K562 (cell line): ENCODE measurements around the gene RFT1. TPM values are rescaled to one million over a fixed set of nuclear protein-coding genes. Genes with fewer than 3 reads are reported as not detected.

Source experiments
- ATAC-seq: fragments of 200-7000 bp; cut with Tn5 transposase; 3 replicates; pipeline ENCODE4 v1.9.1; 2020; ENCODE audit warnings: moderate library complexity
- BruUV-seq: library from RNA; stranded (reverse); fragments of 400-500 nt; replicated peaks from 2 replicates; lab custom pipeline; 2021; lab: Mats Ljungman, UMichigan
- CTCF ChIA-PET: fragments of 300-600 bp; formaldehyde crosslinking; extraction: SDS; loops from one replicate; lab custom pipeline; 2021; ENCODE audit warnings: low intra/inter-chr PET ratio; lab: Yijun Ruan, JAX
- POLR2A ChIA-PET: fragments of 300-600, 350-650 bp; sonication (Branson Sonifier 250); formaldehyde crosslinking; extraction: SDS; loops from one replicate; lab custom pipeline; 2021; ENCODE audit warnings: antibody characterized with exemption, inconsistent platforms; lab: Yijun Ruan, JAX
- DNase-seq, 4 experiments: peaks; one replicate each; pipeline versions ENCODE4 v3.0.0 to v3.0.0-alpha.2; 2011 to 2018; ENCODE audit warnings: low spot score in 3 of 4, mixed read lengths in 3 of 4; ENCODE audit errors: extremely low read depth in 1 of 4
- FAIRE-seq: peaks from 2 replicates; lab custom pipeline; 2011; peaks lifted over from hg19 to GRCh38; lab: Jason Lieb, UNC
- H2AFZ ChIP-seq: 2 replicates; pipeline ENCODE4 v1.6.0; 2011; ENCODE audit warnings: low read depth, low read length, control low read depth, inconsistent platforms
- H3K27ac ChIP-seq: fragments of 200-600 bp; 3 replicates; pipeline ENCODE4 v1.8.0; 2011; ENCODE audit warnings: low read depth, mild to moderate bottlenecking, control low read depth, inconsistent platforms, low read length, moderate library complexity, mixed read lengths; ENCODE audit errors: extremely low read depth
- H3K27me3 ChIP-seq, 2 experiments: fragments of 300-600 bp in 1 of 2; 2 replicates in 1 of 2; 3 replicates in 1 of 2; pipeline versions ENCODE4 v1.6.0 to v1.8.0; 2011; ENCODE audit warnings: inconsistent platforms in 2 of 2, low read length in 2 of 2, mild to moderate bottlenecking in 1 of 2, mixed read lengths in 1 of 2, moderate library complexity in 1 of 2; ENCODE audit not compliant: control insufficient read depth in 2 of 2, insufficient read depth in 2 of 2
- H3K36me3 ChIP-seq: fragments of 300-600 bp; 3 replicates; pipeline ENCODE4 v1.8.0; 2011; ENCODE audit warnings: mild to moderate bottlenecking, low read length, inconsistent platforms; ENCODE audit not compliant: control insufficient read depth, insufficient read depth
- H3K4me1 ChIP-seq, 2 experiments: fragments of 200-600 bp in 1 of 2; replicated peaks in 1 of 2; 2 replicates in 1 of 2; 3 replicates in 1 of 2; pipeline versions ENCODE4 v1.5.1 to v1.8.0; 2011; ENCODE audit warnings: inconsistent platforms in 2 of 2, low read length in 2 of 2, mild to moderate bottlenecking in 1 of 2, mixed read lengths in 1 of 2, moderate library complexity in 1 of 2; ENCODE audit not compliant: control insufficient read depth in 2 of 2, insufficient read depth in 2 of 2
- H3K4me2 ChIP-seq: 2 replicates; pipeline ENCODE4 v1.6.1; 2011; ENCODE audit warnings: low read length, control low read depth, inconsistent platforms, mixed read lengths; ENCODE audit not compliant: insufficient read depth
- H3K4me3 ChIP-seq: fragments of 200-600 bp; sonication (generic), shearing (Covaris generic); 2 replicates; pipeline ENCODE4 v1.5.1; 2016; ENCODE audit warnings: control low read depth, inconsistent platforms
- H3K79me2 ChIP-seq: fragments of 200-600 bp; 3 replicates; pipeline ENCODE4 v1.8.0; 2011; ENCODE audit warnings: low read length, inconsistent platforms; ENCODE audit not compliant: control insufficient read depth, insufficient read depth
- H3K9ac ChIP-seq, 2 experiments: 2 replicates each; pipeline versions ENCODE4 v1.6.0 to v1.6.1; 2011; ENCODE audit warnings: low read depth in 2 of 2, low read length in 2 of 2, control low read depth in 1 of 2, inconsistent platforms in 1 of 2, mild to moderate bottlenecking in 1 of 2, mixed read lengths in 1 of 2; ENCODE audit not compliant: insufficient read depth in 1 of 2
- H3K9me1 ChIP-seq: one replicate; pipeline ENCODE4 v1.6.0; 2011; ENCODE audit warnings: inconsistent platforms, mild to moderate bottlenecking, low read length, moderate library complexity; ENCODE audit not compliant: control insufficient read depth, insufficient read depth
- H3K9me3 ChIP-seq: replicated peaks from 2 replicates; pipeline ENCODE4 v1.5.1; 2011; ENCODE audit warnings: low read depth, low read length, inconsistent platforms; ENCODE audit not compliant: control insufficient read depth, insufficient read depth
- H4K20me1 ChIP-seq: replicated peaks from 2 replicates; pipeline ENCODE4 v1.6.1; 2011; ENCODE audit warnings: low read length, inconsistent platforms, mixed read lengths; ENCODE audit not compliant: control insufficient read depth, insufficient read depth
- ARID1B ChIP-seq: fragments of 450-650 bp; IDR thresholded peaks from 2 replicates; pipeline ENCODE4 v1.6.1; 2016; ENCODE audit warnings: antibody characterized with exemption, mild to moderate bottlenecking, inconsistent platforms
- FOXP1 ChIP-seq: sonication (generic); formaldehyde crosslinking; IDR thresholded peaks from 2 replicates; pipeline ENCODE4 v1.8.0; 2022; ENCODE audit warnings: mild to moderate bottlenecking, missing genetic modification reagents
- MGA ChIP-seq: fragments of 450-650 bp; IDR thresholded peaks from 2 replicates; pipeline ENCODE4 v1.6.1; 2016; ENCODE audit warnings: mild to moderate bottlenecking, moderate library complexity
- MTA3 ChIP-seq: fragments of 450-650 bp; formaldehyde crosslinking; IDR thresholded peaks from 2 replicates; pipeline ENCODE4 v1.6.1; 2017; ENCODE audit warnings: mild to moderate bottlenecking, borderline replicate concordance
- NFXL1 ChIP-seq: fragments of 450-650 bp; formaldehyde crosslinking; IDR thresholded peaks from 2 replicates; pipeline ENCODE4 v1.4.0; 2021; ENCODE audit warnings: mild to moderate bottlenecking
- PML ChIP-seq: IDR thresholded peaks from 2 replicates; pipeline ENCODE4 v1.6.1; 2012; ENCODE audit warnings: low read length, inconsistent platforms
- RFX5 ChIP-seq: IDR thresholded peaks from 2 replicates; pipeline ENCODE4 v1.6.1; 2011; ENCODE audit warnings: low read depth, mild to moderate bottlenecking, improper control_type of control experiment, low read length
- WGBS: fragments of 100-300 bp; shearing (Covaris generic); methylation state at CpG from one replicate; pipeline ENCODE4 v1.1.6; 2016; ENCODE audit warnings: low coverage, mixed read lengths; ENCODE audit not compliant: insufficient coverage; ENCODE audit errors: missing lambda C conversion rate; 5-methylcytosine and 5-hydroxymethylcytosine counted together
- in situ Hi-C: fragments of 300-500 bp; cut with MboI; formaldehyde crosslinking; loops from 4 replicates; pipeline ENCODE4 v1.15.0; 2018; ENCODE audit warnings: inconsistent platforms, mixed read lengths
- intact Hi-C: fragments of 100-400 bp; cut with micrococcal nuclease; formaldehyde crosslinking; loops from 2 replicates; pipeline ENCODE4 v1.14.2; 2022
- polyA plus RNA-seq, 8 experiments: library from polyadenylated mRNA; depleted of rRNA in 4 of 8; stranded (reverse) in 5 of 8; unstranded in 3 of 8; fragments of >200 nt; fragmentation: Nextera tagmentation in 2 of 8; fragmentation: Illumina TruSeq in 1 of 8; extraction: Ambion mirVana in 2 of 8; extraction: Trizol in 1 of 8; gene quantifications; 2 replicates each; pipeline versions ENCODE4 v1.2.1 to v1.2.3, GENCODE V29; 2011 to 2014; ENCODE audit warnings: inconsistent platforms in 1 of 8, missing spikeins in 1 of 8
- total RNA-seq, 7 experiments: library from RNA; depleted of rRNA in 6 of 7; stranded (reverse); fragments of >200 nt in 6 of 7; fragmentation: Illumina TruSeq in 2 of 7; extraction: Trizol in 2 of 7; gene quantifications; 2 replicates each; pipeline versions ENCODE4 v1.2.1 to v1.2.3, GENCODE V29; 2011 to 2021; ENCODE audit warnings: low replicate concordance in 1 of 7
- TF ChIP-seq, protein P1 (sequence below): fragments of 450-650 bp; IDR thresholded peaks from 2 replicates; pipeline ENCODE4 v1.6.1; 2016; ENCODE audit warnings: antibody characterized with exemption

RFT1 gene
- total and polyA plus RNA-seq, 9 of the 15 experiments (the other 6 are each of a cell fraction or from before 2014, with no cell fraction given) = 4.4 to 23.8 (median 8.9) TPM

DNA sequence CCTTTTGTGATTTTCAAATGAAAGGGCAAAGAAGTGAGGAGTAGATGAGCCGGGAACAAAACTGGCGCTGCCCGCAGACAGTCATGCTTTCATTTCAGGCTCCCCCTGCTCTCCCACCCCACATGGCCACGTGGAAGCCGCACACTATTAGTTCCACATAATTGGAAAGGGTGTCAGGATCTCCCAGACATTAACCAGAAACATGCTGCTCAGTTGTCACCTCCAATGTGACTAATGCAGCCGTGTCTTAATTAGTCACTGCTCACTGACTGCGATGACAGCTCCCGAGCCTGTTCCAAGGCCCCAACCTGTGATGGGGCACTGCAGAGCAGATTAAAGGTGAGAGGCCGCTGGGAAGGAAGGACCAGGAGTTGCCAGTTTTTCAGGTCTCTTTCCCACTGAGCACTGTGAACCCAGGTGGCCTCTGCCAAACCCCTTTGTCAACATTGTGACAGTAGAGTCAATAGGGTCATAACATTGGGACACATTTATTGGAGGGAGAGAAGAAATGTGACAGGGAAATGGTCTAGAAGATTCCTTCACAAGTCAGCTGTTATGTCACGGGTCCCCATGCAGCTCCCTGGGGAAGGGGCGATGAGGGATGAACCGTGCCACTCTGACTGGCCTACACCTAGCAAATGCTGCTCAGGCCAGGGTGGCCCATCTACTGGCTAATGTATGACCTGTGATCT, 45.8 kb downstream of the RFT1 start (continued):
- no peak for TF ChIP-seq FOXP1 (CRISPR knock-in tag)
- TF ChIP-seq, all 486 proteins: peak for 12

DNA sequence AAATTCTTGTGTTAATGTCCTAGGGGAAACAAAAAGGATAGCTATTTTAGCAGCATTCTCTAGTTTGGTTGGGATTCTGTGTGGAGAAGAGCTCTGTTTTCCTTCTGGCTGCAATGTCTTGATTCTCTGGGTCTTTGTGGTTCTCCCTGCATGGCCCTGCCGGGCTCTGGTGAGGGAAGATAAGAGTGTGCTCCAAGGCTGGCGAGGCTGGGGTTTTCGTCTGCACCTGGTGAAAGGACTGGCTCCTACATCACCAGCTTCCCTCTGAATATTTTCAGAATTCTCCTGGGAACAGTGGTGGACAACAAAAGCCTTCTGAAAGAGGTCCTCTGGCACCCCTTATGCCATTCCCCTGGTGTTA, 46.3 kb downstream of the RFT1 start:
- Histone ChIP-seq H3K9me3 (no peaks in the 10 kb centered on the region), H2AFZ (no peak overlapping the region), H3K4me3 (no peak overlapping the region), H3K4me2 (no peak overlapping the region; the same call in 1 of the 2 replicates), H4K20me1 (no peaks in the 10 kb centered on the region), H3K36me3 (no peaks in the 10 kb centered on the region), H3K4me1 (peaks cover 10 to 15% of the 10 kb centered on the region in 2 experiments; a peak in 4 of 5 replicates), H3K27ac (no peak overlapping the region), H3K9ac (no peak overlapping the region), H3K27me3 (no peaks in the 10 kb centered on the region), H3K9me1 (no peaks in the 10 kb centered on the region), H3K79me2 (no peaks in the 10 kb centered on the region)
- in situ Hi-C loops (no loop called here), intact Hi-C loops (no loop called here)
- ATAC-seq (peak; percentile 79), FAIRE-seq (peak; percentile 85), DNase-seq (peak; percentile 30 to 63 (median 49))
- ChIA-PET CTCF (no interaction called here), POLR2A (interaction anchor here (0.7 to 1.2 kb wide), 5 partner anchors 9 to 97 kb away, joined by 3 to 9 read pairs (median 4); no protein-coding TSS in a partner anchor)
- no TSS peak for BruUV-seq
- WGBS = 5% methylated on average over 3 of the region's 3 CpGs
- TF ChIP-seq RFX5 (no peak), ARID1B (peak; percentile 70), PML (0 out of 2 replicates have a peak, but pooled peaks have one; percentile 38), MTA3 (no peak), NFXL1 (CRISPR knock-in tag) (no peak), MGA (no peak)
- TF ChIP-seq, protein P1, sequence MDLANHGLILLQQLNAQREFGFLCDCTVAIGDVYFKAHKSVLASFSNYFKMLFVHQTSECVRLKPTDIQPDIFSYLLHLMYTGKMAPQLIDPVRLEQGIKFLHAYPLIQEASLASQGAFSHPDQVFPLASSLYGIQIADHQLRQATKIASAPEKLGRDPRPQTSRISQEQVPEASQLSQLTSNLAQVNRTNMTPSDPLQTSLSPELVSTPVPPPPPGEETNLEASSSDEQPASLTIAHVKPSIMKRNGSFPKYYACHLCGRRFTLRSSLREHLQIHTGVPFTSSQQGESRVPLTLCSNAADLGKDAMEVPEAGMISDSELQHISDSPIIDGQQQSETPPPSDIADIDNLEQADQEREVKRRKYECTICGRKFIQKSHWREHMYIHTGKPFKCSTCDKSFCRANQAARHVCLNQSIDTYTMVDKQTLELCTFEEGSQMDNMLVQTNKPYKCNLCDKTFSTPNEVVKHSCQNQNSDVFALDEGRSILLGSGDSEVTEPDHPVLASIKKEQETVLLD = no peak
